ENCODE data around the gene RAB28. TPM values are rescaled to one million over a fixed set of nuclear protein-coding genes. Genes with fewer than 3 reads are reported as not detected.
"Not testable (repeated sequence)": the region's sequence is repeated elsewhere in the genome, so short reads cannot be mapped to it uniquely, and the experiment has no call there.

RAB28 gene
- total RNA-seq, 1 donor from 2014 or later, result 20.5 TPM

- DNase-seq, result no peak
- intact Hi-C loops (cut with DNase I), result no loop called here
- ATAC-seq (ENCODE audit: poor library complexity), result no peak
Measured at GRCh38 chr4:13464543-13464942, 19.6 kb downstream of the RAB28 start.

- intact Hi-C loops (cut with DNase I), result no loop called here
- ATAC-seq (ENCODE audit: poor library complexity), result no peak
- DNase-seq, result no peak
Measured at GRCh38 chr4:13461191-13461905, 22.8 kb downstream of the RAB28 start.

GRCh38 chr4:13455411-13455810 lies 28.7 kb downstream of the RAB28 start:
- intact Hi-C loops (cut with DNase I), result no loop called here
- ATAC-seq (ENCODE audit: poor library complexity), result no peak
- no peak for DNase-seq

GRCh38 chr4:13454786-13455185 lies 29.4 kb downstream of the RAB28 start:
- DNase-seq (no peak), ATAC-seq (ENCODE audit: poor library complexity) (no peak)
- intact Hi-C loops (cut with DNase I), result no loop called here

GRCh38 chr4:13452927-13453579 lies 31.1 kb downstream of the RAB28 start:
- DNase-seq (no peak), ATAC-seq (ENCODE audit: poor library complexity) (no peak)
- intact Hi-C loops (cut with DNase I), result no loop called here

- intact Hi-C loops (cut with DNase I), result no loop called here
- DNase-seq, result no peak
Measured at GRCh38 chr4:13449590-13449989, 34.5 kb downstream of the RAB28 start.

GRCh38 chr4:13445841-13446790 lies 38.0 kb downstream of the RAB28 start:
- ATAC-seq (ENCODE audit: poor library complexity), result no peak
- intact Hi-C loops (cut with DNase I), result no loop called here
- DNase-seq, result no peak

More at GRCh38 chr4:13449590-13449989, 34.5 kb downstream of the RAB28 start:
- ATAC-seq (ENCODE audit: poor library complexity), result no peak

GRCh38 chr4:13441506-13441905 lies 42.6 kb downstream of the RAB28 start:
- intact Hi-C loops (cut with DNase I), result no loop called here
- DNase-seq, result no peak
- no peak for ATAC-seq (ENCODE audit: poor library complexity)

GRCh38 chr4:13436962-13437361 lies 47.2 kb downstream of the RAB28 start:
- intact Hi-C loops (cut with DNase I), result no loop called here
- DNase-seq, result no peak
- no peak for ATAC-seq (ENCODE audit: poor library complexity)

GRCh38 chr4:13432453-13432852 lies 51.7 kb downstream of the RAB28 start:
- intact Hi-C loops (cut with DNase I), result no loop called here
- ATAC-seq (ENCODE audit: poor library complexity) (no peak), DNase-seq (no peak)

- intact Hi-C loops (cut with DNase I), result no loop called here
- no peak for ATAC-seq (ENCODE audit: poor library complexity)
- DNase-seq, result no peak
Measured at GRCh38 chr4:13430834-13431568, 53.1 kb downstream of the RAB28 start.

GRCh38 chr4:13427599-13428325 lies 56.4 kb downstream of the RAB28 start:
- ATAC-seq (ENCODE audit: poor library complexity) (no peak), DNase-seq (no peak)
- intact Hi-C loops (cut with DNase I), result no loop called here

- DNase-seq (no peak), ATAC-seq (ENCODE audit: poor library complexity) (peak; percentile 83)
- intact Hi-C loops (cut with DNase I), result no loop called here
Measured at GRCh38 chr4:13415068-13415785, 68.9 kb downstream of the RAB28 start.

GRCh38 chr4:13413729-13414437 lies 70.3 kb downstream of the RAB28 start:
- DNase-seq (no peak), ATAC-seq (ENCODE audit: poor library complexity) (peak; percentile 80)

GRCh38 chr4:13411942-13412341 lies 72.2 kb downstream of the RAB28 start:
- ATAC-seq (ENCODE audit: poor library complexity) (no peak), DNase-seq (no peak)
- intact Hi-C loops (cut with DNase I), result no loop called here

More at GRCh38 chr4:13413729-13414437, 70.3 kb downstream of the RAB28 start:
- intact Hi-C loops (cut with DNase I), result no loop called here

- ATAC-seq (ENCODE audit: poor library complexity) (no peak), DNase-seq (no peak)
- intact Hi-C loops (cut with DNase I), result no loop called here
Measured at GRCh38 chr4:13409324-13409723, 74.8 kb downstream of the RAB28 start.

GRCh38 chr4:13406156-13406555 lies 78.0 kb downstream of the RAB28 start:
- ATAC-seq (ENCODE audit: poor library complexity); intact Hi-C loops (cut with DNase I); DNase-seq: not testable (repeated sequence)

Data from Right ventricle myocardium superior (tissue), 1 donor.